CD8-positive, alpha-beta memory T cell (primary cell): ENCODE data around the gene MESP1. TPM values are rescaled to one million over a fixed set of nuclear protein-coding genes. Genes with fewer than 3 reads are reported as not detected.

Source experiments
- CTCF ChIA-PET: fragments of 350-600 bp; sonication (Branson Sonifier 250); formaldehyde crosslinking; loops from one replicate; lab custom pipeline; 2021; ENCODE audit warnings: antibody characterized with exemption; lab: Charles Lee
- POLR2A ChIA-PET: fragments of 350-600 bp; sonication (Branson Sonifier 250); formaldehyde crosslinking; loops from one replicate; lab custom pipeline; 2021; ENCODE audit warnings: antibody characterized with exemption; lab: Charles Lee
- DNase-seq, 5 donors: peaks; one replicate each; pipeline versions ENCODE4 v3.0.0 to v3.0.0-alpha.2; 2020 to 2022; ENCODE audit warnings: mixed read lengths in 1 of 5
- H3K27ac ChIP-seq: one replicate; pipeline ENCODE4 v1.7.0; 2013; ENCODE audit warnings: low read depth, mild to moderate bottlenecking, low read length, moderate library complexity
- H3K27me3 ChIP-seq: 2 replicates; pipeline ENCODE4 v1.7.0; 2013; ENCODE audit warnings: low read length, mild to moderate bottlenecking; ENCODE audit not compliant: insufficient read depth, poor library complexity, severe bottlenecking
- H3K36me3 ChIP-seq: 2 replicates; pipeline ENCODE4 v1.7.0; 2013; ENCODE audit warnings: mild to moderate bottlenecking, low read length, moderate library complexity; ENCODE audit not compliant: insufficient read depth
- H3K4me1 ChIP-seq: 2 replicates; pipeline ENCODE4 v1.7.0; 2013; ENCODE audit warnings: mild to moderate bottlenecking, low read length, moderate library complexity; ENCODE audit not compliant: insufficient read depth
- H3K4me3 ChIP-seq: 2 replicates; pipeline ENCODE4 v1.7.0; 2013; ENCODE audit warnings: mild to moderate bottlenecking, low read length
- H3K9me3 ChIP-seq: 2 replicates; pipeline ENCODE4 v1.7.0; 2013; ENCODE audit warnings: mild to moderate bottlenecking, low read length
- H3K27ac Mint-ChIP-seq, 8 donors: one replicate each; pipeline ENCODE4 v1.8.0; 2020 to 2021; ENCODE audit warnings: mixed read lengths in 8 of 8, mild to moderate bottlenecking in 6 of 8, inconsistent platforms in 3 of 8, moderate library complexity in 3 of 8
- H3K27me3 Mint-ChIP-seq, 2 donors: one replicate each; pipeline ENCODE4 v1.8.0; 2020 to 2021; ENCODE audit warnings: mixed read lengths in 2 of 2, mild to moderate bottlenecking in 1 of 2, moderate library complexity in 1 of 2
- H3K36me3 Mint-ChIP-seq, 3 donors: one replicate each; pipeline ENCODE4 v1.8.0; 2020 to 2021; ENCODE audit warnings: mixed read lengths in 3 of 3, inconsistent platforms in 1 of 3, mild to moderate bottlenecking in 1 of 3
- H3K4me1 Mint-ChIP-seq, 3 donors: one replicate each; pipeline ENCODE4 v1.8.0; 2020 to 2021; ENCODE audit warnings: mixed read lengths in 3 of 3, inconsistent platforms in 1 of 3, mild to moderate bottlenecking in 1 of 3
- H3K4me3 Mint-ChIP-seq, 7 donors: one replicate each; pipeline ENCODE4 v1.8.0; 2020 to 2021; ENCODE audit warnings: mixed read lengths in 7 of 7, mild to moderate bottlenecking in 6 of 7, moderate library complexity in 4 of 7, inconsistent platforms in 2 of 7
- H3K9me3 Mint-ChIP-seq, 5 donors: one replicate each; pipeline ENCODE4 v1.8.0; 2020 to 2022; ENCODE audit warnings: mixed read lengths in 5 of 5, mild to moderate bottlenecking in 3 of 5, moderate library complexity in 2 of 5, inconsistent platforms in 1 of 5
- polyA plus RNA-seq: library from polyadenylated mRNA; unstranded; fragments of 300-500 nt; fragmentation: Illumina TruSeq; gene quantifications from one replicate; pipeline ENCODE4 v1.2.3, GENCODE V29; 2021
- total RNA-seq, 2 experiments: library from RNA; stranded (reverse); gene quantifications; one replicate each; pipeline ENCODE4 v1.2.3, GENCODE V29; 2021

MESP1 gene
- total and polyA plus RNA-seq, 3 experiments from 2014 or later, result 0.60 to 5.6 (median 5.3) TPM

DNA sequence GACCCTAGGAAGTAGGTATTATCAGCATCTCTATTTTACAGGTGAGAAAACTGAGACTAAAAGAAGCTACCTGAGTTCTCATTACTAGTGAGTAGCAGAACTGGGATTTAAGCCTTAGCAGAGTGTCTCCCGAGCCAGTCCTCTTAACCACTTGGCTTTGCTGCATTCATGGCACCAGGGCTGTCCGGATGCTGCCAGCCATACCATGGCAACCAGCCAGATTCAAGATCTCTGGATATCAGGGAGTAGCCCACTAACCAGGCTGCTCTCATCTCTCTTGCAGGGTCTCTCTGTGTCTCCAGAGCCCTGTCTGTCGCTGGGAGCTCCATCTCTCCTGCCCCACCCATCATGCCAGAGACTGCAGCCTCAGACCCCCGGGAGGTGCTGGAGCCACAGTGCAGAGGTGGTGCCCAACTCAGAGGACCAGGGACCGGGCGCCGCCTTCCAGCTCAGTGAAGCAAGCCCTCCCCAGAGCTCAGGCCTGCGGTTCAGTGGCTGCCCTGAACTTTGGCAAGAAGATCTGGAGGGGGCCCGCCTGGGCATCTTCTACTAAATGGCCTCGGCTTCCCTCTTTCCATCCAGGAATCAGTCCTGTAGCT, 26.8 kb upstream of the MESP1 start:
- no peaks in the 10 kb centered on the region for H3K36me3 Mint-ChIP-seq
- Histone ChIP-seq H3K9me3 (no peaks in the 10 kb centered on the region), H3K4me1 (no peaks in the 10 kb centered on the region), H3K4me3 (no peak overlapping the region), H3K27me3 (peaks cover 16% of the 10 kb centered on the region), H3K36me3 (no peaks in the 10 kb centered on the region), H3K27ac (no peak overlapping the region)
- ChIA-PET POLR2A (no interaction called here), CTCF (interaction anchor here (0.9 kb wide), 1 partner anchor 9 kb away, joined by 3 read pairs; no protein-coding TSS in a partner anchor)
- H3K4me3 Mint-ChIP-seq, result peak overlapping the region in 1 of 7 donors; percentile 66
- no peaks in the 10 kb centered on the region for H3K9me3 Mint-ChIP-seq
- no peak for DNase-seq
- peaks cover 21 to 40% of the 10 kb centered on the region in 2 donors for H3K27me3 Mint-ChIP-seq
- H3K4me1 Mint-ChIP-seq, result peaks cover 0 to 4% (median 0%) of the 10 kb centered on the region in 3 donors
- H3K27ac Mint-ChIP-seq, result no peak overlapping the region

DNA sequence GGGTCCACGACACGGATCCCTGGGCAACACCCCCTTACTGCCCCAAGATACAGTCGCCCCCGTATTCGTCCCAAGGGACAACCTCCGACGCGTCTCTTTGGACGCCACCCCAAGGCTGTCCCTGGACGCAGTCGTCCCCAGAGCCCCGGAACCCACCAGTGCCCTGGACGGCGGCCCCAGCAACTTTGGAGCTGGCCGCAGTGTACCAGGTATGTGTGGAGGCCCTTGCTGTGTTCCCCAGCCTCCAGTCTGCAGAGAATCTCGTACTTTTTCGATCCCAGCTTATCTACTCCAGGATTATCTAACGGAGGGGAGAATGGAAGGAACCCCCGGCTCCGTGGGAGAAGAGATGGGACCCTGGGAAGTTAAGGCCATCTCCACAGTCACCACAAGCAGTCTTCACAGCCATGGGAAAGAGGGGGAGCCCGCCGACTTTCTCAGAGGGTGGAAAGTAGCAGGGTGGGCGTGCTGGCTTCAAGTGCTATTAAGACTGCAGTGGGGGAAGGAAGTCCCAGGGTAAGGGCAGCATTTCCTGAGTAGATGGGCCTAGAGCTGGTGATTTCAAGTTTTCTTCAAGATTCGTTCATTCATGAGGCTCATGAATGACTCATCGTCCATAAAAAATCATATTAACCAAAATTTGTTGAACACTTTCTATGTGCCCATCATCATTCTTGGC, 26.2 kb upstream of the MESP1 start:
- CTCF ChIA-PET, result interaction anchor here (0.9 kb wide), 1 partner anchor 8 kb away, joined by 3 read pairs; no protein-coding TSS in a partner anchor
- H3K27me3 Mint-ChIP-seq, result peaks cover 21 to 39% of the 10 kb centered on the region in 2 donors
- H3K27ac Mint-ChIP-seq, result no peak overlapping the region

DNA sequence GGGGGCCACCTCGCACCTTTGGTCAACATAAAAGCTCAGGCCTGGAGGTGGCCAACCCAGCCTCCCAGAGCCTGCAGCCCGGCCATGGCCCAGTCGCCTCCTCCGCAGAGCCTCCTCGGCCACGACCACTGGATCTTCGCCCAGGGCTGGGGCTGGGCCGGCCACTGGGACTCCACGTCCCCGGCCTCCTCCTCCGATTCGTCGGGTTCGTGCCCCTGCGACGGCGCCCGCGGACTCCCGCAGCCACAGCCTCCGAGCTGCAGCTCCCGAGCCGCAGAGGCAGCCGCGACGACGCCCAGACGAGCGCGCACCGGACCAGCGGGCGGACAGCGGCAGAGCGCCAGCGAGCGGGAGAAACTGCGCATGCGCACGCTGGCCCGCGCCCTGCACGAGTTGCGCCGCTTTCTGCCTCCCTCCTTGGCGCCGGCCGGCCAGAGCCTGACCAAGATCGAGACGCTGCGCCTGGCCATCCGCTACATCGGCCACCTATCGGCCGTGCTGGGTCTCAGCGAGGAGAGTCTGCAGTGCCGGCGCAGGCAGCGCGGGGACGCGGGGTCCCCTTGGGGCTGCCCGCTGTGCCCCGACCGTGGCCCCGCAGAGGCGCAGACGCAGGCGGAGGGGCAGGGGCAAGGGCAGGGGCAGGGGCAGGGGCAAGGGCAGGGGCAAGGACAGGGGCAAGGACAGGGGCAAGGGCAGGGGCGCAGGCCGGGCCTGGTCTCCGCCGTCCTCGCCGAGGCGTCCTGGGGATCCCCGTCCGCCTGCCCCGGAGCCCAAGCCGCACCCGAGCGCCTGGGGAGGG, 25.4 kb upstream of the MESP1 start, which contains the start of gene MESP2:
TSS of gene MESP2 (plus strand) at position 59 of the 799 bp plus-strand sequence. CDS start at position 85, 26 bp downstream.
- peak within 1 kb of the TSS in 6 of 7 donors; percentile 35 to 84 (median 52) for H3K4me3 Mint-ChIP-seq
- ChIA-PET POLR2A (no interaction called here), CTCF (no interaction called here)
- H3K4me1 Mint-ChIP-seq, result peaks cover 0 to 4% (median 0%) of the 10 kb centered on the region in 3 donors
- Histone ChIP-seq H3K27me3 (peaks cover 16% of the 10 kb centered on the region), H3K27ac (no peak within 1 kb of the TSS), H3K4me1 (no peaks in the 10 kb centered on the region), H3K36me3 (no peaks in the 10 kb centered on the region), H3K9me3 (no peaks in the 10 kb centered on the region), H3K4me3 (no peak within 1 kb of the TSS)
- peaks cover 21 to 37% of the 10 kb centered on the region in 2 donors for H3K27me3 Mint-ChIP-seq
- peak in 3 of 5 donors; percentile 18 to 27 (median 24) for DNase-seq
- H3K9me3 Mint-ChIP-seq, result no peaks in the 10 kb centered on the region
- no peaks in the 10 kb centered on the region for H3K36me3 Mint-ChIP-seq
- H3K27ac Mint-ChIP-seq, result no peak within 1 kb of the TSS

More for the DNA sequence above, 26.2 kb upstream of the MESP1 start:
- no peak for DNase-seq
- Histone ChIP-seq H3K27me3 (peaks cover 16% of the 10 kb centered on the region), H3K27ac (no peak overlapping the region), H3K36me3 (no peaks in the 10 kb centered on the region), H3K4me3 (no peak overlapping the region), H3K4me1 (no peaks in the 10 kb centered on the region), H3K9me3 (no peaks in the 10 kb centered on the region)
- no peaks in the 10 kb centered on the region for H3K36me3 Mint-ChIP-seq
- H3K9me3 Mint-ChIP-seq, result no peaks in the 10 kb centered on the region
- POLR2A ChIA-PET, result no interaction called here
- peaks cover 0 to 4% (median 0%) of the 10 kb centered on the region in 3 donors for H3K4me1 Mint-ChIP-seq
- peak overlapping the region in 3 of 7 donors; percentile 26 to 36 (median 35) for H3K4me3 Mint-ChIP-seq

DNA sequence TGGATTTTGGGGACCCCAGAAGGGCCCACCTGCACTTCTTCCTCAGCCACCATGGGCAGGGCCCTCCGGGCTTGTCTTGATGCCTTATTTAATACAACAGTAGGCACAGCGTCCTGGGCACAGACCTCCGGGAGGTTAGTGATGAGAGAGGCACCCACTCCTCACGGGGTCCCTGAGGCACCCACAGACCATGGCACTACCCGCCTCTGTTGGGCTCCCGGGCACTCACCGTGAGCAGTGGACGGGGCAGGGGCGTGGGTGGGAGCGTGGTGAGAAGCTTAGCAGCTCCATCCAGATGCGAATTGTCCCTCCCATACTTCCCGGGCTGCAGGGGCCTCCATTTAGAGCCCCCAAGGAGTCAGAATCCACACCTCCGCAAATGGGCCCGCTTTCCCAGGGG, 24.8 kb upstream of the MESP1 start:
- no peaks in the 10 kb centered on the region for H3K9me3 ChIP-seq
- Mint-ChIP-seq H3K36me3 (no peaks in the 10 kb centered on the region), H3K4me1 (peaks cover 0 to 4% (median 0%) of the 10 kb centered on the region in 3 donors), H3K9me3 (no peaks in the 10 kb centered on the region), H3K27me3 (peaks cover 21 to 32% of the 10 kb centered on the region in 2 donors), H3K27ac (no peak overlapping the region), H3K4me3 (peak overlapping the region in 3 of 7 donors; percentile 20 to 84 (median 34))
- H3K27me3 ChIP-seq, result peaks cover 13% of the 10 kb centered on the region
- no peak overlapping the region for H3K4me3 ChIP-seq
- H3K27ac ChIP-seq, result no peak overlapping the region
- ChIA-PET POLR2A (no interaction called here), CTCF (no interaction called here)
- DNase-seq, result no peak
- no peaks in the 10 kb centered on the region for H3K4me1 ChIP-seq
- H3K36me3 ChIP-seq, result no peaks in the 10 kb centered on the region

DNA sequence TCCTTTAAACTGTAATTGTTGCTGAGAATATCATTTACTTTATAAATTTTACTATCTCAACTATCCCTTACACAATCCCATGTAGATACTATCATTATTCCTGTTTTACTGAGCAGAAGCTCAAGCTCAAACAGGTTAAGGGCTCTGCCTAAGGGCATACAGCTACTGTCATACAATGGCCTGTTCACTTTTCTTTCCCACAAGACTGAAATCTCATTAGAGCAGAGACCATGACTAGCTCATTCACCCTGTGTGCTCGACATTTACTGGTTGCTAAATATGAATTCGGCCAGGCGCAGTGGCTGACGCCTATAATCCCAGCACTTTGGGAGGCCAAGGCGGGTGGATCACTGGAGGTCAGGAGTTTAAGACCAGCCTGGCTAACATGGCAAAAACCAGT, 23.4 kb upstream of the MESP1 start:
- Histone ChIP-seq H3K4me1 (no peaks in the 10 kb centered on the region), H3K27ac (no peak overlapping the region), H3K4me3 (no peak overlapping the region), H3K36me3 (no peaks in the 10 kb centered on the region), H3K9me3 (no peaks in the 10 kb centered on the region), H3K27me3 (peaks cover 8% of the 10 kb centered on the region)
- peaks cover 0 to 4% (median 0%) of the 10 kb centered on the region in 3 donors for H3K4me1 Mint-ChIP-seq
- ChIA-PET CTCF (no interaction called here), POLR2A (no interaction called here)
- no peaks in the 10 kb centered on the region for H3K36me3 Mint-ChIP-seq
- no peak for DNase-seq
- no peak overlapping the region for H3K4me3 Mint-ChIP-seq
- H3K27me3 Mint-ChIP-seq, result peaks cover 14 to 26% of the 10 kb centered on the region in 2 donors
- no peak overlapping the region for H3K27ac Mint-ChIP-seq
- no peaks in the 10 kb centered on the region for H3K9me3 Mint-ChIP-seq

DNA sequence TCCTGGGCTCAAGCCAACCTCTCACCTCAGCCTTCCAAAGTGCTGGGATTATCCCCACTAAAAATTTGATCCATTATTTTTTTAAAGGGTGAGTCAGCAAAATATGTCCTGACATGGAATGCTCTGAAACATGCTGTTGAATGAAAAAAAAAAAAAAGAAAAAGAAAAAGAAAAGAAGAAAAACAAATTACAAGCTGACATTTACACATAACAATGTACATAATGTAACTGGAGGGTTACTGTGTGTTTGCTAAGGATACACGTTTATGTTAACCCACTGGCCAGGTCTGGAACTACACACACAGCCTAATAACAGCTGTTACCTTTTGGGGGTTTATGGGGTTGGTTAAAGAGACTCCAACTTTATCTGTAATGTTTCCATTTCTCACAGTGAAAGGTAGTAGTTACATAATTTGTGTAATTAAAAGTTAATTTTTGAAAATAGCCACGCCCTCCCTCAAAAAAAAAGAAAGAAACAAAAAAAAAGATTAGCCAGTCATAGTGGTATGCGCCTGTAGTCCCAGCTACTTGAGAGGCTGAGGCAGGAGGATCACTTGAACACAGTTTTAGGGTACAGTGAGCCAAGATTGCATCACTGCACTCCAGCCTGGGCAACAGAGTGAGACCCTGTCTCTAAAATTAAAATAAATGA, 22.0 kb upstream of the MESP1 start:
- DNase-seq, result no peak
- POLR2A ChIA-PET, result no interaction called here

DNA sequence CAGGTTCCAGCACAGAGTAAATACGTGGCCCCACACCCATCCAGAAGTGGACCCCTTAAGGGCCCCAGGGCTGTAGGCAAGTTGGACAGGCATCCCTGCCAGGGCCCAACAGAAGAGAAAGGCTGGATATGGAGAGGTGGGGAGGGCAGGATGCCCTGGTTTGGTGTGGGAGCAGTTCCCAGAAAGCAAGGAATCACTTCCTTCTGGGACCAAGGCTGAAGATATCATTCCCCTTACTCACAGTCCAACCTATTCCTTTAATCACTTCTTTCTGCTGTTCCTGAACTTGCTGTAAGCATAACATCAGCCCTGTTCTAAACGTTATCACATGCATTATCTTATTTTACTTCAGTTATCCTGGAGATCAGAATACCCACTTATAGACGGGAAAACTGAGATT, 19.0 kb upstream of the MESP1 start:
- CTCF ChIA-PET, result interaction anchor here (3.7 kb wide), 1 partner anchor 9 kb away, joined by 13 read pairs; no protein-coding TSS in a partner anchor
- peaks cover 0 to 1% of the 10 kb centered on the region in 2 donors for H3K27me3 Mint-ChIP-seq
- POLR2A ChIA-PET, result no interaction called here
- H3K4me3 Mint-ChIP-seq, result no peak overlapping the region
- H3K4me1 Mint-ChIP-seq, result no peaks in the 10 kb centered on the region
- H3K36me3 Mint-ChIP-seq, result no peaks in the 10 kb centered on the region
- DNase-seq, result no peak
- Histone ChIP-seq H3K36me3 (no peaks in the 10 kb centered on the region), H3K4me1 (no peaks in the 10 kb centered on the region), H3K4me3 (no peak overlapping the region), H3K27me3 (no peaks in the 10 kb centered on the region), H3K9me3 (no peaks in the 10 kb centered on the region), H3K27ac (no peak overlapping the region)
- no peak overlapping the region for H3K27ac Mint-ChIP-seq
- no peaks in the 10 kb centered on the region for H3K9me3 Mint-ChIP-seq

More for the DNA sequence above, 22.0 kb upstream of the MESP1 start:
- H3K27me3 ChIP-seq, result peaks cover 8% of the 10 kb centered on the region
- H3K4me3 ChIP-seq, result no peak overlapping the region
- H3K36me3 Mint-ChIP-seq, result no peaks in the 10 kb centered on the region
- H3K36me3 ChIP-seq, result no peaks in the 10 kb centered on the region
- no peaks in the 10 kb centered on the region for H3K4me1 ChIP-seq
- no peaks in the 10 kb centered on the region for H3K9me3 Mint-ChIP-seq
- no peaks in the 10 kb centered on the region for H3K9me3 ChIP-seq
- H3K27ac ChIP-seq, result no peak overlapping the region
- peaks cover 10 to 17% of the 10 kb centered on the region in 2 donors for H3K27me3 Mint-ChIP-seq
- CTCF ChIA-PET, result interaction anchor here (3.7 kb wide), 1 partner anchor 12 kb away, joined by 13 read pairs; no protein-coding TSS in a partner anchor
- peak overlapping the region in 1 of 8 donors; percentile 76 for H3K27ac Mint-ChIP-seq
- no peak overlapping the region for H3K4me3 Mint-ChIP-seq
- H3K4me1 Mint-ChIP-seq, result peaks cover 0 to 4% (median 0%) of the 10 kb centered on the region in 3 donors
